Transverse colon (tissue), 4 donors: ENCODE measurements around the gene BACH2. TPM values are rescaled to one million over a fixed set of nuclear protein-coding genes. Genes with fewer than 3 reads are reported as not detected.

Source experiments
- DNase-seq: peaks from one replicate; pipeline ENCODE4 v3.0.0-alpha.2; 2019
- H3K27ac ChIP-seq, 4 donors: fragments of 200-600 bp; sonication (generic); 2 replicates each; pipeline ENCODE4 v1.5.1; 2016 to 2018; ENCODE audit warnings: inconsistent platforms in 4 of 4
- H3K27me3 ChIP-seq: fragments of 200-600 bp; sonication (generic); 2 replicates; pipeline ENCODE4 v1.5.1; 2017; ENCODE audit warnings: inconsistent platforms
- H3K36me3 ChIP-seq, 4 donors: fragments of 200-600 bp; sonication (generic); 2 replicates each; pipeline ENCODE4 v1.5.1; 2017 to 2019; ENCODE audit warnings: inconsistent platforms in 4 of 4
- H3K4me1 ChIP-seq, 4 donors: fragments of 200-600 bp; sonication (generic); 2 replicates each; pipeline ENCODE4 v1.5.1; 2017 to 2020; ENCODE audit warnings: inconsistent platforms in 4 of 4
- H3K4me3 ChIP-seq, 4 donors: fragments of 200-600 bp; sonication (generic); 1 replicate in 1 of 4; 2 replicates in 3 of 4; pipeline versions ENCODE4 v1.5.1 to v1.6.1; 2017 to 2019; ENCODE audit warnings: inconsistent platforms in 4 of 4
- H3K9me3 ChIP-seq, 2 donors: fragments of 200-600 bp; sonication (generic); 2 replicates each; pipeline ENCODE4 v1.5.1; 2017 to 2019; ENCODE audit warnings: inconsistent platforms in 2 of 2
- EP300 ChIP-seq: sonication (generic); formaldehyde crosslinking; IDR thresholded peaks from one replicate; pipeline ENCODE4 v1.6.1; 2017; ENCODE audit warnings: antibody characterized with exemption, low read depth
- POLR2A ChIP-seq: fragments of 450-650 bp; IDR thresholded peaks from one replicate; pipeline ENCODE4 v1.6.1; 2016; ENCODE audit warnings: antibody characterized with exemption, mild to moderate bottlenecking, moderate library complexity
- POLR2AphosphoS5 ChIP-seq, 3 donors: sonication (generic); formaldehyde crosslinking; IDR thresholded peaks; one replicate each; pipeline ENCODE4 v1.6.1; 2016; ENCODE audit warnings: antibody characterized with exemption in 3 of 3
- WGBS, 2 donors: methylation state at CpG; one replicate each; pipeline ENCODE4 v1.1.5; 2018; ENCODE audit warnings: low coverage in 1 of 2; 5-methylcytosine and 5-hydroxymethylcytosine counted together
- in situ Hi-C, 4 donors: fragments of 200-750 bp; cut with MboI; loops; one replicate each; pipeline versions ENCODE4 v1.15.0 to v1.15.1; 2017; ENCODE audit warnings: low sequenced_read_pairs in 3 of 4, low pct_ligation_motif_present in 1 of 4, low pct_unique_long_range_greater_than_20kb in 1 of 4
- intact Hi-C: fragments of 100-400 bp; cut with DNase I; formaldehyde crosslinking; loops from one replicate; pipeline ENCODE4 v1.15.1; 2023; ENCODE audit warnings: low total_unique reads
- total RNA-seq, 4 donors: library from RNA; depleted of rRNA; stranded (reverse); fragments of >200 nt; gene quantifications; one replicate each; pipeline ENCODE4 v1.1.0, GENCODE V29; 2016
- TF ChIP-seq, protein P1 (sequence below), 5 experiments: fragments of 200-600 bp in 3 of 5; fragments of 450-650 bp in 2 of 5; sonication (generic) in 3 of 5; IDR thresholded peaks; 1 replicate in 2 of 5; 2 replicates in 3 of 5; pipeline ENCODE4 v1.5.1; 2016 to 2017; ENCODE audit warnings: antibody characterized with exemption in 5 of 5, inconsistent platforms in 3 of 5, mild to moderate bottlenecking in 2 of 5, moderate library complexity in 1 of 5

Gene BACH2
- total RNA-seq, 4 donors from 2014 or later, result 0.20 to 7.5 (median 2.4) TPM

DNA sequence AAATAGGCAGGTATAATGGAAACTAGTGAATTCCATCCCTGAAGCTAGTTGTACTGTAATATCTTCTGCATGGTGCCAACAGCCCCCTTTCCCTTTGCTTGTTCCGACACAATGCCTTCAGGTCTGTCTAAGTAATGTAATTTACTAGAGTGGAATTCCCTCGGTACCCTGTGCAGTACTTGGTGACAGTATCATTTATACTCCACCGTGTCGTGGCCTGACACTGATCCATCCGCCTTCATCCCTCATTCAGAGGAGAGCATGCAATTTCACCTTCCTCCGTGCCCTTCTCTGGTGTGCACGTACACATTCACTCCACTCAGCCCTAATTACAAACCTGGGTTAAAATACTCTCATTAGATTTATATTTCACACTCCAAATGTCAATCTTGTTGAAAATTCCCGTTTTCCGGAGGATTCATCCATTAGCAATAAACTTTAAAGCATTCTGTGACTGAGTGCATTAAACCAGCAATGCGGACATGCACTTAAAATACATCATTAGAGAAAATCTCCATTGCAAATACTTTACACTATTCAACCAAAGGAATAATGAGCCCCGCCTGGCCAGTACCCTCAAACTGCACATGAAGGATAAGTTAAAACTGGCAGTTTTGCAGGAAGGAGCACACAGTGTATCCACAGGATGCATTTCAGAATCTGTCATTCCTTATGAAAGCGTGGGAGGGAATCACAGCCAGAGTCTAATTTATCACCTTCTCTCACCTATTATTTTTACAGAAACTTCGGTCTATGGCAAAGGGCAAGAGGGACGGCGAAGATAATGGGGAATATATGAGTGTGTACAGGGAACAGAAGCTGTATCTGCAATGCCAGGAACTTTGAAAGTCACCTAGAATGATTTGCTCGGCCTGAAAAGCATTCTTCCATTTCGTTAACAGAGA, 219.9 kb downstream of the BACH2 start:
- no peaks in the 10 kb centered on the region for H3K9me3 ChIP-seq
- no peak for DNase-seq
- no peak overlapping the region for H3K4me3 ChIP-seq
- no peak overlapping the region for H3K27ac ChIP-seq
- intact Hi-C loops, result no loop called here
- H3K4me1 ChIP-seq, result no peaks in the 10 kb centered on the region
- TF ChIP-seq EP300, result no peak
- TF ChIP-seq, protein P1, sequence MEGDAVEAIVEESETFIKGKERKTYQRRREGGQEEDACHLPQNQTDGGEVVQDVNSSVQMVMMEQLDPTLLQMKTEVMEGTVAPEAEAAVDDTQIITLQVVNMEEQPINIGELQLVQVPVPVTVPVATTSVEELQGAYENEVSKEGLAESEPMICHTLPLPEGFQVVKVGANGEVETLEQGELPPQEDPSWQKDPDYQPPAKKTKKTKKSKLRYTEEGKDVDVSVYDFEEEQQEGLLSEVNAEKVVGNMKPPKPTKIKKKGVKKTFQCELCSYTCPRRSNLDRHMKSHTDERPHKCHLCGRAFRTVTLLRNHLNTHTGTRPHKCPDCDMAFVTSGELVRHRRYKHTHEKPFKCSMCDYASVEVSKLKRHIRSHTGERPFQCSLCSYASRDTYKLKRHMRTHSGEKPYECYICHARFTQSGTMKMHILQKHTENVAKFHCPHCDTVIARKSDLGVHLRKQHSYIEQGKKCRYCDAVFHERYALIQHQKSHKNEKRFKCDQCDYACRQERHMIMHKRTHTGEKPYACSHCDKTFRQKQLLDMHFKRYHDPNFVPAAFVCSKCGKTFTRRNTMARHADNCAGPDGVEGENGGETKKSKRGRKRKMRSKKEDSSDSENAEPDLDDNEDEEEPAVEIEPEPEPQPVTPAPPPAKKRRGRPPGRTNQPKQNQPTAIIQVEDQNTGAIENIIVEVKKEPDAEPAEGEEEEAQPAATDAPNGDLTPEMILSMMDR (IDR thresholded peaks at IDR 0.05), result no peak
- TF ChIP-seq POLR2A, result no peak
- TF ChIP-seq POLR2AphosphoS5 (IDR thresholded peaks at IDR 0.05), result no peak
- no peaks in the 10 kb centered on the region for H3K27me3 ChIP-seq
- in situ Hi-C loops, result no loop called here
- WGBS, 2 donors, result 91 to 94% methylated on average over 13 to 17 of the region's 17 CpGs
- H3K36me3 ChIP-seq, result no peaks in the 10 kb centered on the region

DNA sequence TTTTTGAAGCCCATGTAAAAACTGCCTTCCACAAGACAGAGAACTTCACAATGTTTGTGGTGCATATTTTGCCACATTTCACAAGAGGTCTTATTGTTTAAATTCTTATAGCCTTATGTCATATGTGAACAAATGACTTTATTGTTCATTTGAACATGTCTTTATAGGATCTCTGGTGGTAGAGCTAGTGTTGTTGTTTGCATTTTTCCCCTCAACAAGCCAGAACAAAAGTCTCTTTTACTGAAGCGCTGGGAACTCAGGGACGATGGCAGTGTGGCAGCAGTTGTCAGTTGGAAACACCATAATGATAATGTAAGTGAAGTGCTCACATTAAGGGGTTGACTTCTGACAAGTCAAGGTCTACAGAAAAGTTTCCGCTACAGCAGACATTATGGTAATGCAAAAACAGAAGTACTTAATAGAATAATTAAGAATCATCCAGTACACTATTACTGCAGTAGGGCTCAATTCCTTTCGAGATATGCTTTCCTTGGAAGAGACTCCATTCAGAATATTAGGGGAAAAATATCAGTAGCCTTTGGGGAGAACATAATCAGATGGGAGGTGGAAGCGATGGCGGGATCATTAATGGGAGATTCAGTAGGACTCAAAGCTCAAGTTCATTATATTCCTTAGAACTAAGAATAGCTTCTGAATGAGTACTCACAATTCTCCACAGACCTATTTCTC, 222.3 kb downstream of the BACH2 start:
- TF ChIP-seq, protein P1 (IDR thresholded peaks at IDR 0.05), result no peak
- TF ChIP-seq POLR2AphosphoS5 (IDR thresholded peaks at IDR 0.05) (no peak), EP300 (no peak)
- H3K27ac ChIP-seq, result no peak overlapping the region
- H3K4me3 ChIP-seq, result no peak overlapping the region
- DNase-seq, result no peak
- no peaks in the 10 kb centered on the region for H3K4me1 ChIP-seq
- WGBS, 2 donors, result 71 to 82% methylated on average over 6 of the region's 6 CpGs
- intact Hi-C loops (no loop called here), in situ Hi-C loops (no loop called here)
- H3K27me3 ChIP-seq, result no peaks in the 10 kb centered on the region
- H3K9me3 ChIP-seq, result no peaks in the 10 kb centered on the region
- no peaks in the 10 kb centered on the region for H3K36me3 ChIP-seq

DNA sequence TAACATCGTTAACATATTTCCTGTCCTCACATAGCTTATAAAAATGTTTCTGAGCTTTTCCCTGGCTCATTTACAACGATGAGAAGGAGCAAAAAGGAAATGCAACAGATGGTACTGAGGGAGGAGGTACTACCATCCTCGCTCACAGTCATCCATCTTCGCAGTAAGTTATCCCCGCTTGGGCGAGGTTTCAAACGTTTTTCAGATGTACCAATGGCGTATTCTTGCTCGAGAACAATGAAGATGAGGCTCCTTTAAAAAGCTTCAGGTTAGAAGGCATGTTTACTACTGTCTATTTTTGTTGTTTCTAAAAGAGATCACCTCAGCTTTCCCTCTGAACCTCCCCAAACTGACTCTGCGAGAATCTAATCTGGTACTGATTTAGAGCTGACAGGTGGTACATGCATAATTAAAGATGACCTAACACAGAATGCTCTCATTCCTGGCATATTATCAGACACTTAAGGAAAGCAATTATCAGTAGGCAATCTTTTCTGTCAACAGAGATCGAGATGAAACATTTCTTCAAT, 223.6 kb downstream of the BACH2 start:
- H3K4me1 ChIP-seq, result no peaks in the 10 kb centered on the region
- no peak for TF ChIP-seq POLR2AphosphoS5 (IDR thresholded peaks at IDR 0.05)
- TF ChIP-seq, protein P1 (IDR thresholded peaks at IDR 0.05), result no peak
- no peak for TF ChIP-seq EP300
- 72 to 89% methylated on average over 9 to 11 of the region's 11 CpGs for WGBS, 2 donors
- intact Hi-C loops (no loop called here), in situ Hi-C loops (no loop called here)
- no peaks in the 10 kb centered on the region for H3K27me3 ChIP-seq
- no peak overlapping the region for H3K4me3 ChIP-seq
- DNase-seq, result no peak
- no peak overlapping the region for H3K27ac ChIP-seq
- no peaks in the 10 kb centered on the region for H3K9me3 ChIP-seq
- H3K36me3 ChIP-seq, result no peaks in the 10 kb centered on the region

DNA sequence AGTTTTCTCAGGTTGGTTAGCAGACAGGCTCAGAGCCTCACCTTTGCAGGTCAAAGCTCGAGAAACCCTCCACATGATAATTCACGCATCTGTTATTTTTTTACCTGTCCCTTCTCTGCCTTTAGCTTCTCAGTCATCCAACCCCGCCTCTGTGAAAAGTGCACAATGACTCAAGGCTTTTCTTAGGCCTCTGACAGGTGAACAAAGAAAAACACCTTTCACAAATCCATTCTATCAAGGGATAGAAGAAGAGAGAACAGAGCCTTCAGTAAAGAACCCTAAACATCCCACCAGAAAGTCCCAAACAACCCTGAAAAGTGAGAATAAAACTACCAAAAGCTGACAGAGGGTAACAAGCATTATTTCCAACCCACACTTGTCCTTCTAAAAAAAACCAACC, 224.1 kb downstream of the BACH2 start:
- intact Hi-C loops (no loop called here), in situ Hi-C loops (no loop called here)
- Histone ChIP-seq H3K9me3 (no peaks in the 10 kb centered on the region), H3K36me3 (no peaks in the 10 kb centered on the region), H3K27me3 (no peaks in the 10 kb centered on the region), H3K4me1 (no peaks in the 10 kb centered on the region), H3K27ac (no peak overlapping the region), H3K4me3 (no peak overlapping the region)
- no peak for DNase-seq
- TF ChIP-seq POLR2AphosphoS5 (IDR thresholded peaks at IDR 0.05) (no peak), POLR2A (no peak), EP300 (no peak)
- TF ChIP-seq, protein P1 (IDR thresholded peaks at IDR 0.05), result no peak
- WGBS, 2 donors, result 85 to 92% methylated on average over 2 to 3 of the region's 3 CpGs
